GM12878 (cell line): ENCODE results near the gene HSP90AB1. TPM values are rescaled to one million over a fixed set of nuclear protein-coding genes. Genes with fewer than 3 reads are reported as not detected.

ENCODE experiments used
- ASH2L ChIP-seq: fragments of 300-600, 200-600 bp; sonication (generic); IDR thresholded peaks from 2 replicates; pipeline ENCODE4 v1.6.1; 2017; ENCODE audit warnings: low read depth, mild to moderate bottlenecking, borderline replicate concordance
- BRCA1 ChIP-seq: IDR thresholded peaks from 2 replicates; pipeline ENCODE4 v1.6.1; 2011; ENCODE audit warnings: low read depth, low read length, improper control_type of control experiment
- ESRRA ChIP-seq: IDR thresholded peaks from 2 replicates; pipeline ENCODE4 v1.6.1; 2012; ENCODE audit warnings: mild to moderate bottlenecking, low read length, improper control_type of control experiment
- FOS ChIP-seq: IDR thresholded peaks from 3 replicates; pipeline ENCODE4 v1.6.1; 2011; ENCODE audit warnings: borderline replicate concordance; ENCODE audit not compliant: insufficient read length; ENCODE audit errors: extremely low read depth
- KLF5 ChIP-seq: fragments of 450-650 bp; IDR thresholded peaks from 2 replicates; pipeline ENCODE4 v1.6.1; 2014; ENCODE audit warnings: mild to moderate bottlenecking; ENCODE audit not compliant: partially characterized antibody
- MTA3 ChIP-seq: IDR thresholded peaks from 2 replicates; pipeline ENCODE4 v1.6.1; 2012; ENCODE audit warnings: low read length, inconsistent platforms, borderline replicate concordance
- NR2F1 ChIP-seq: fragments of 450-650 bp; conservative IDR thresholded peaks from 2 replicates; pipeline ENCODE4 v1.6.1; 2017; ENCODE audit warnings: mild to moderate bottlenecking
- PAX5 ChIP-seq: IDR thresholded peaks from 2 replicates; pipeline ENCODE4 v1.6.1; 2011; ENCODE audit warnings: low read depth, low read length, borderline replicate concordance
- SMARCA5 ChIP-seq: fragments of 450-650 bp; IDR thresholded peaks from 2 replicates; pipeline ENCODE4 v1.6.1; 2017; ENCODE audit warnings: mild to moderate bottlenecking
- SREBF1 ChIP-seq: IDR thresholded peaks from 2 replicates; pipeline ENCODE4 v1.6.1; 2012; ENCODE audit warnings: mild to moderate bottlenecking, low read length
- SUPT20H ChIP-seq: IDR thresholded peaks from 2 replicates; pipeline ENCODE4 v1.6.1; 2011; ENCODE audit warnings: low read depth, mild to moderate bottlenecking, low read length, moderate library complexity, borderline replicate concordance; ENCODE audit not compliant: control insufficient read depth
- TARDBP ChIP-seq: IDR thresholded peaks from 2 replicates; pipeline ENCODE4 v1.6.1; 2016; ENCODE audit warnings: borderline replicate concordance
- polyA plus RNA-seq, 11 experiments: library from polyadenylated mRNA; depleted of rRNA in 4 of 11; unstranded in 6 of 11; stranded (reverse) in 5 of 11; fragments of >200 nt; fragmentation: Nextera tagmentation in 4 of 11; fragmentation: Illumina TruSeq in 1 of 11; extraction: Ambion mirVana in 4 of 11; extraction: Trizol in 1 of 11; gene quantifications; 1 replicate in 1 of 11; 2 replicates in 10 of 11; pipeline versions ENCODE4 v1.2.1 to v1.2.3, GENCODE V29; 2011 to 2016; ENCODE audit warnings: inconsistent platforms in 2 of 11, missing spikeins in 2 of 11, low read depth in 1 of 11
- total RNA-seq, 4 experiments: library from RNA; depleted of rRNA in 3 of 4; stranded (reverse); fragments of >200 nt in 3 of 4; fragmentation: Illumina TruSeq in 1 of 4; extraction: Trizol in 1 of 4; gene quantifications; 2 replicates each; pipeline versions ENCODE4 v1.2.1 to v1.2.3, GENCODE V29; 2013 to 2021
- TF ChIP-seq, protein P1 (sequence below): fragments of 450-650 bp; IDR thresholded peaks from 2 replicates; pipeline ENCODE4 v1.6.1; 2017; ENCODE audit warnings: antibody characterized with exemption, mild to moderate bottlenecking, moderate library complexity
- TF ChIP-seq, protein P2 (sequence below): fragments of 450-650 bp; IDR thresholded peaks from 2 replicates; pipeline ENCODE4 v1.6.1; 2017; ENCODE audit warnings: mild to moderate bottlenecking, moderate library complexity
- TF ChIP-seq, protein P3 (sequence below): IDR thresholded peaks from 2 replicates; pipeline ENCODE4 v1.6.1; 2011; ENCODE audit warnings: borderline replicate concordance, low read depth, mild to moderate bottlenecking, moderate library complexity, mixed read lengths, low read length; ENCODE audit not compliant: insufficient read depth; ENCODE audit errors: extremely low read length
- TF ChIP-seq, protein P4 (sequence below): fragments of 450-650 bp; IDR thresholded peaks from 2 replicates; pipeline ENCODE4 v1.6.1; 2016; ENCODE audit warnings: mild to moderate bottlenecking, moderate library complexity, borderline replicate concordance

HSP90AB1 gene
- total and polyA plus RNA-seq, 10 of the 15 experiments (the other 5 are each of a cell fraction or from before 2014, with no cell fraction given), result 988 to 1,682 (median 1,146) TPM

DNA sequence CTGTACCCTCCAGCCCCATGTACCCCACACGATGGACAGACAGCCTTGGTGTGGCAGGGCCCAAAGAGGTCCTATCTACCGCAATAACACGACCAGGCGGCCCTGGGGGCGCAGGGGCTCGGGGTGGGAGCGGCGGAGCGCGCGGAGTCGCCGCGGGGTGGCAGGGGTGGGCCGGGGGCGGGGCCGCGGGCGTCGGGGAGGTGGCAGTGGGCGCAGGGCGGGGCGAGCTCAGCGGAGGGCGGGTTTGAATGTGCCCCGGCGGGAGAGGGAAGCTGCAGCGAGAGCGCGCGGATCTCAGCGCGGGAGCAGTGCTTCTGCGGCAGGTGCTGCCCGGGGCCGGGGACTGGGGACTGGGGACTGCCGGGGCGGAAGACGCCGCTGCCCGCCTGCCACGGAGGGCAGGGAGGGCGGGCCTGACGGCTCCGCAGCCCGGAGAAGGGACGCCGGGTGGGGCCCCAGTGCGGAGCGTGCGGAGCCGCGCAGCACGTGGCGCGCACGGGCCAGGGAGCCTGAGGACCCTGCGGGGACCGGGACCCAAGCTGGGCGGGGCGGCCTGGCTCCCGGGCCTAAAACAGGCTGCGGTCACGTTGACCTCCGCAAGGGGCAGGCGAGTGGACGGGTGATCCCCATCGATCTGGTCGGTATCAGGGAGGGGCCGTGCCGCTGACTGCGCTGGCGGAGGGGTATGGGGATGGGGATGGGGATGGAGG is 23.4 kb upstream of the HSP90AB1 start, which contains the start of gene SLC29A1 (continued):
- no peak for TF ChIP-seq KLF5
- no peak for TF ChIP-seq TARDBP
- TF ChIP-seq, protein P1, sequence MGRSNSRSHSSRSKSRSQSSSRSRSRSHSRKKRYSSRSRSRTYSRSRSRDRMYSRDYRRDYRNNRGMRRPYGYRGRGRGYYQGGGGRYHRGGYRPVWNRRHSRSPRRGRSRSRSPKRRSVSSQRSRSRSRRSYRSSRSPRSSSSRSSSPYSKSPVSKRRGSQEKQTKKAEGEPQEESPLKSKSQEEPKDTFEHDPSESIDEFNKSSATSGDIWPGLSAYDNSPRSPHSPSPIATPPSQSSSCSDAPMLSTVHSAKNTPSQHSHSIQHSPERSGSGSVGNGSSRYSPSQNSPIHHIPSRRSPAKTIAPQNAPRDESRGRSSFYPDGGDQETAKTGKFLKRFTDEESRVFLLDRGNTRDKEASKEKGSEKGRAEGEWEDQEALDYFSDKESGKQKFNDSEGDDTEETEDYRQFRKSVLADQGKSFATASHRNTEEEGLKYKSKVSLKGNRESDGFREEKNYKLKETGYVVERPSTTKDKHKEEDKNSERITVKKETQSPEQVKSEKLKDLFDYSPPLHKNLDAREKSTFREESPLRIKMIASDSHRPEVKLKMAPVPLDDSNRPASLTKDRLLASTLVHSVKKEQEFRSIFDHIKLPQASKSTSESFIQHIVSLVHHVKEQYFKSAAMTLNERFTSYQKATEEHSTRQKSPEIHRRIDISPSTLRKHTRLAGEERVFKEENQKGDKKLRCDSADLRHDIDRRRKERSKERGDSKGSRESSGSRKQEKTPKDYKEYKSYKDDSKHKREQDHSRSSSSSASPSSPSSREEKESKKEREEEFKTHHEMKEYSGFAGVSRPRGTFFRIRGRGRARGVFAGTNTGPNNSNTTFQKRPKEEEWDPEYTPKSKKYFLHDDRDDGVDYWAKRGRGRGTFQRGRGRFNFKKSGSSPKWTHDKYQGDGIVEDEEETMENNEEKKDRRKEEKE, result no peak
- TF ChIP-seq NR2F1, result peak; percentile 52
- TF ChIP-seq, protein P2, sequence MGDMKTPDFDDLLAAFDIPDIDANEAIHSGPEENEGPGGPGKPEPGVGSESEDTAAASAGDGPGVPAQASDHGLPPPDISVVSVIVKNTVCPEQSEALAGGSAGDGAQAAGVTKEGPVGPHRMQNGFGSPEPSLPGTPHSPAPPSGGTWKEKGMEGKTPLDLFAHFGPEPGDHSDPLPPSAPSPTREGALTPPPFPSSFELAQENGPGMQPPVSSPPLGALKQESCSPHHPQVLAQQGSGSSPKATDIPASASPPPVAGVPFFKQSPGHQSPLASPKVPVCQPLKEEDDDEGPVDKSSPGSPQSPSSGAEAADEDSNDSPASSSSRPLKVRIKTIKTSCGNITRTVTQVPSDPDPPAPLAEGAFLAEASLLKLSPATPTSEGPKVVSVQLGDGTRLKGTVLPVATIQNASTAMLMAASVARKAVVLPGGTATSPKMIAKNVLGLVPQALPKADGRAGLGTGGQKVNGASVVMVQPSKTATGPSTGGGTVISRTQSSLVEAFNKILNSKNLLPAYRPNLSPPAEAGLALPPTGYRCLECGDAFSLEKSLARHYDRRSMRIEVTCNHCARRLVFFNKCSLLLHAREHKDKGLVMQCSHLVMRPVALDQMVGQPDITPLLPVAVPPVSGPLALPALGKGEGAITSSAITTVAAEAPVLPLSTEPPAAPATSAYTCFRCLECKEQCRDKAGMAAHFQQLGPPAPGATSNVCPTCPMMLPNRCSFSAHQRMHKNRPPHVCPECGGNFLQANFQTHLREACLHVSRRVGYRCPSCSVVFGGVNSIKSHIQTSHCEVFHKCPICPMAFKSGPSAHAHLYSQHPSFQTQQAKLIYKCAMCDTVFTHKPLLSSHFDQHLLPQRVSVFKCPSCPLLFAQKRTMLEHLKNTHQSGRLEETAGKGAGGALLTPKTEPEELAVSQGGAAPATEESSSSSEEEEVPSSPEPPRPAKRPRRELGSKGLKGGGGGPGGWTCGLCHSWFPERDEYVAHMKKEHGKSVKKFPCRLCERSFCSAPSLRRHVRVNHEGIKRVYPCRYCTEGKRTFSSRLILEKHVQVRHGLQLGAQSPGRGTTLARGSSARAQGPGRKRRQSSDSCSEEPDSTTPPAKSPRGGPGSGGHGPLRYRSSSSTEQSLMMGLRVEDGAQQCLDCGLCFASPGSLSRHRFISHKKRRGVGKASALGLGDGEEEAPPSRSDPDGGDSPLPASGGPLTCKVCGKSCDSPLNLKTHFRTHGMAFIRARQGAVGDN, result 0 out of 2 replicates have a peak, but pooled peaks have one; percentile 40
- TF ChIP-seq ESRRA, result no peak
- no peak for TF ChIP-seq SUPT20H
- no peak for TF ChIP-seq BRCA1
- no peak for TF ChIP-seq PAX5
- no peak for TF ChIP-seq FOS
- TF ChIP-seq, protein P3, sequence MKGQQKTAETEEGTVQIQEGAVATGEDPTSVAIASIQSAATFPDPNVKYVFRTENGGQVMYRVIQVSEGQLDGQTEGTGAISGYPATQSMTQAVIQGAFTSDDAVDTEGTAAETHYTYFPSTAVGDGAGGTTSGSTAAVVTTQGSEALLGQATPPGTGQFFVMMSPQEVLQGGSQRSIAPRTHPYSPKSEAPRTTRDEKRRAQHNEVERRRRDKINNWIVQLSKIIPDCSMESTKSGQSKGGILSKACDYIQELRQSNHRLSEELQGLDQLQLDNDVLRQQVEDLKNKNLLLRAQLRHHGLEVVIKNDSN, result peak; percentile 35
- TF ChIP-seq, protein P4, sequence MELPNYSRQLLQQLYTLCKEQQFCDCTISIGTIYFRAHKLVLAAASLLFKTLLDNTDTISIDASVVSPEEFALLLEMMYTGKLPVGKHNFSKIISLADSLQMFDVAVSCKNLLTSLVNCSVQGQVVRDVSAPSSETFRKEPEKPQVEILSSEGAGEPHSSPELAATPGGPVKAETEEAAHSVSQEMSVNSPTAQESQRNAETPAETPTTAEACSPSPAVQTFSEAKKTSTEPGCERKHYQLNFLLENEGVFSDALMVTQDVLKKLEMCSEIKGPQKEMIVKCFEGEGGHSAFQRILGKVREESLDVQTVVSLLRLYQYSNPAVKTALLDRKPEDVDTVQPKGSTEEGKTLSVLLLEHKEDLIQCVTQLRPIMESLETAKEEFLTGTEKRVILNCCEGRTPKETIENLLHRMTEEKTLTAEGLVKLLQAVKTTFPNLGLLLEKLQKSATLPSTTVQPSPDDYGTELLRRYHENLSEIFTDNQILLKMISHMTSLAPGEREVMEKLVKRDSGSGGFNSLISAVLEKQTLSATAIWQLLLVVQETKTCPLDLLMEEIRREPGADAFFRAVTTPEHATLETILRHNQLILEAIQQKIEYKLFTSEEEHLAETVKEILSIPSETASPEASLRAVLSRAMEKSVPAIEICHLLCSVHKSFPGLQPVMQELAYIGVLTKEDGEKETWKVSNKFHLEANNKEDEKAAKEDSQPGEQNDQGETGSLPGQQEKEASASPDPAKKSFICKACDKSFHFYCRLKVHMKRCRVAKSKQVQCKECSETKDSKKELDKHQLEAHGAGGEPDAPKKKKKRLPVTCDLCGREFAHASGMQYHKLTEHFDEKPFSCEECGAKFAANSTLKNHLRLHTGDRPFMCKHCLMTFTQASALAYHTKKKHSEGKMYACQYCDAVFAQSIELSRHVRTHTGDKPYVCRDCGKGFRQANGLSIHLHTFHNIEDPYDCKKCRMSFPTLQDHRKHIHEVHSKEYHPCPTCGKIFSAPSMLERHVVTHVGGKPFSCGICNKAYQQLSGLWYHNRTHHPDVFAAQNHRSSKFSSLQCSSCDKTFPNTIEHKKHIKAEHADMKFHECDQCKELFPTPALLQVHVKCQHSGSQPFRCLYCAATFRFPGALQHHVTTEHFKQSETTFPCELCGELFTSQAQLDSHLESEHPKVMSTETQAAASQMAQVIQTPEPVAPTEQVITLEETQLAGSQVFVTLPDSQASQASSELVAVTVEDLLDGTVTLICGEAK, result no peak
- no peak for TF ChIP-seq SREBF1
- TF ChIP-seq ASH2L, result no peak
- no peak for TF ChIP-seq SMARCA5
- no peak for TF ChIP-seq MTA3
